Activated naive CD4-positive, alpha-beta T cell treated with anti-CD3 and anti-CD28 coated beads for 36 hours (primary cell): Measurements from ENCODE around the gene S100A7. TPM values are rescaled to one million over a fixed set of nuclear protein-coding genes. Genes with fewer than 3 reads are reported as not detected.

Experiments
- CTCF ChIA-PET: fragments of 350-600 bp; sonication (Branson Sonifier 250); formaldehyde crosslinking; loops from one replicate; lab custom pipeline; 2021; ENCODE audit warnings: antibody characterized with exemption; lab: Charles Lee
- DNase-seq: peaks from one replicate; pipeline ENCODE4 v3.0.0-alpha.2; 2020
- H3K27ac Mint-ChIP-seq: one replicate; pipeline ENCODE4 v1.8.0; 2021; ENCODE audit warnings: mild to moderate bottlenecking, mixed read lengths
- H3K27me3 Mint-ChIP-seq: one replicate; pipeline ENCODE4 v1.8.0; 2021; ENCODE audit warnings: low read depth, mixed read lengths
- H3K36me3 Mint-ChIP-seq: one replicate; pipeline ENCODE4 v1.8.0; 2021; ENCODE audit warnings: low read depth, mixed read lengths
- H3K4me1 Mint-ChIP-seq: one replicate; pipeline ENCODE4 v1.8.0; 2021; ENCODE audit warnings: low read depth, mixed read lengths
- H3K4me3 Mint-ChIP-seq: one replicate; pipeline ENCODE4 v1.8.0; 2021; ENCODE audit warnings: mild to moderate bottlenecking, moderate library complexity, mixed read lengths
- H3K9me3 Mint-ChIP-seq: one replicate; pipeline ENCODE4 v1.8.0; 2021; ENCODE audit warnings: mixed read lengths
- intact Hi-C: fragments of 100-400 bp; cut with micrococcal nuclease; formaldehyde crosslinking; loops from one replicate; pipeline ENCODE4 v1.15.1; 2023
- total RNA-seq, 2 experiments: library from RNA; stranded (reverse); gene quantifications; one replicate each; pipeline ENCODE4 v1.2.3, GENCODE V29; 2021

The S100A7 gene
- total RNA-seq: not detected

- Mint-ChIP-seq H3K36me3 (no peaks in the 10 kb centered on the region), H3K4me1 (peaks cover under 1% of the 10 kb centered on the region), H3K27ac (no peak within 1 kb of the TSS), H3K9me3 (no peaks in the 10 kb centered on the region), H3K4me3 (no peak within 1 kb of the TSS), H3K27me3 (peaks cover 7% of the 10 kb centered on the region)
- CTCF ChIA-PET: interaction anchor here (0.6 kb wide), 1 partner anchor 7 kb away, joined by 3 read pairs; no protein-coding TSS in a partner anchor
- no peak for DNase-seq
- intact Hi-C loops: no loop called here
Measured at GRCh38 chr1:153460551-153460950, at the start of gene S100A7. S100A7 (minus strand) TSS chr1:153460651; CDS start chr1:153459013, 1,638 bp downstream.

DNA sequence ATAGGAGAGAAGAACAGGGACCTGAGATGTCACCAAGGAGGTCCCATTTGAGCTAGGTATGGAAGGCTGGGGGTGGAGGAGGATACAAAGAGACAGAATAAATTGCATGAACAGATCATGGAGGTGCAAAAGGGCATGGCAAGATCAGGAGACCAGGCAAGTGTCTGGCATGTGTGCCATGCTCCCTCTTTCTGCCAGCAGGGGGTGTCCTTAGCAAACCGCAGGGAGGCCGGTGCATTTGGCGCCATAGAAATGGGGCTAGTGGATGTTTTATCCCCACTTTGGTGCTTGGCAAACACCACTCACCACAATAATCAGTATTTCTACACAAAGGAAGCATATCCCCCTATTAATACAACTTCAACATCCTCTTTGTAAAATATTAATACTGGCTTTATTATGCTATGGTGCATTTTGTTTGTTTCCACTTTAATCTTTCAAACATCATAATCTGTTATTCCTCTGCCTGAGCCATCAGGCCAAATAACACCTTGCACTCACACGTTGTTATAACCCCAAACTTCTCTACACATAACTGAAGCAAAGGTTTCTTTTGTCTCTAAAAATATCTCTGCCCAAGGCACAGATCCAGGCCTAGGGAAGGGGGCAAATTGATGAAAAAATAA, 49.4 kb upstream of the S100A7 start:
- Mint-ChIP-seq H3K4me3 (no peak overlapping the region), H3K27me3 (no peaks in the 10 kb centered on the region), H3K36me3 (no peaks in the 10 kb centered on the region), H3K4me1 (peaks cover 8% of the 10 kb centered on the region), H3K9me3 (no peaks in the 10 kb centered on the region), H3K27ac (no peak overlapping the region)
- CTCF ChIA-PET: interaction anchor here (0.6 to 7.2 kb wide), 23 partner anchors 8 to 468 kb away, joined by 3 to 153 read pairs (median 4); partner anchors contain the start of genes CHTOP, JTB, S100A14 and S100A2
- intact Hi-C loops: loop anchor here (1.0 to 2.0 kb wide), 3 partner anchors 125 to 480 kb away; partner anchors contain the start of genes CHTOP, ILF2 and RPS27
- peak; percentile 85 for DNase-seq

DNA sequence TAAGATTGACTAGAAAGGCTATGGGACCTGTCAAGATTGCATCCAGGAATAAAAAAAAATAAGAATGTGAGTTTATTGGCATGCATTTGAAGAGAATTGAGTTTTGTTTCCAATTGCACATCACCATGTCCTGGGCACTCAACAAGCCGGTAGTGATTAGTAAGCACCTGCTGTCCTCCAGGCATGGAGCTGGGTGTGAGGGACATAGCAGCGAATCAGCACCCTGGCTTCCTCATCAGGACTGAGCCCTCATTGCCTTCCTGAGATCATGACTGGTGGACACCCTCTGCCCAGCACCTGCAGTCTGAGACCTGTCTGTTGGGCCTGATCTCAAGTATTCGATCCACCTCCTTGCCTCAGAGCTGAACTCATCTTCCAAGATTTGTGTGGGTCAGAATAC, 48.6 kb upstream of the S100A7 start:
- Mint-ChIP-seq H3K4me3 (no peak overlapping the region), H3K4me1 (peaks cover 8% of the 10 kb centered on the region), H3K27me3 (no peaks in the 10 kb centered on the region), H3K36me3 (no peaks in the 10 kb centered on the region), H3K27ac (no peak overlapping the region), H3K9me3 (no peaks in the 10 kb centered on the region)
- no peak for DNase-seq
- intact Hi-C loops: loop anchor here (1.0 kb wide), 1 partner anchor 481 kb away; the partner anchor contains the start of gene RPS27
- CTCF ChIA-PET: interaction anchor here (0.7 to 7.2 kb wide), 12 partner anchors 9 to 240 kb away, joined by 3 to 153 read pairs (median 4); partner anchors contain the start of genes S100A14 and S100A6

- peaks cover 8% of the 10 kb centered on the region for H3K4me1 Mint-ChIP-seq
- H3K4me3 Mint-ChIP-seq: no peak overlapping the region
- H3K36me3 Mint-ChIP-seq: no peaks in the 10 kb centered on the region
- no peaks in the 10 kb centered on the region for H3K9me3 Mint-ChIP-seq
- H3K27ac Mint-ChIP-seq: no peak overlapping the region
- no peak for DNase-seq
- H3K27me3 Mint-ChIP-seq: no peaks in the 10 kb centered on the region
- CTCF ChIA-PET: interaction anchor here (0.6 to 7.2 kb wide), 7 partner anchors 12 to 239 kb away, joined by 3 to 153 read pairs (median 5); partner anchors contain the start of genes S100A4 and S100A6
- intact Hi-C loops: no loop called here
Measured at GRCh38 chr1:153507926-153508583, 47.6 kb upstream of the S100A7 start.

DNA sequence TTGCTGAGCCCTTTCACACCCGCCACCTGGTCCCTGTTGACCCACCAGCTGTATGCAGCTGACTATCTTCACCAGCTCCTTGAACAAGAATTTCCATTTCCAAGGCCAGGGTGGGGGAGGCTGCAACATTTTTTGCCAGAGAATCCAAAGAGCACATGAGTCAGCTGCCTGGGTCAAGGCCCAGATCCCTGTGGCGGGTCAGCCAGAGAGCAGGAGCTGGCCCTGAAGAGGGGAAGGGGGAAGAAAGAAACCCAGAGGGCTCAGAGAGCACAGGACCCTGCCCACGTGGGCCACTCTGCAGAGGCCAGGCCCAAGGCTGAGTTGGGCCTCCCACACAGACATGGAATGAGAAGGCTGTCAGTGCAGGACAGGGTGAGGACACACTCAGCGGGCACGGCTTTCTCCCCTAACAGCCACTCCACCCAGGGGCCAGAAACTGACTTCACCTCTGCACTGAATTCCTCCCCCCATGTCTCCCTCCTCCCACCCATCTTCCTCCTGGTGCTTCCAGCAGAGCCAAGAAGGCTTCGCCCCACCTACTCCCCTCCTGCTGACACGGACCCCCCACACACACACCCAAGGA, 46.5 kb upstream of the S100A7 start:
- H3K9me3 Mint-ChIP-seq: no peaks in the 10 kb centered on the region
- H3K36me3 Mint-ChIP-seq: no peaks in the 10 kb centered on the region
- intact Hi-C loops: no loop called here
- H3K4me3 Mint-ChIP-seq: no peak overlapping the region
- no peak for DNase-seq
- CTCF ChIA-PET: interaction anchor here (1.3 to 7.2 kb wide), 2 partner anchors 12 to 64 kb away, joined by 3 to 153 read pairs; no protein-coding TSS in a partner anchor
- no peaks in the 10 kb centered on the region for H3K27me3 Mint-ChIP-seq
- H3K4me1 Mint-ChIP-seq: peaks cover 8% of the 10 kb centered on the region
- H3K27ac Mint-ChIP-seq: no peak overlapping the region

GRCh38 chr1:153506386-153506785, 45.9 kb upstream of the S100A7 start:
- CTCF ChIA-PET: interaction anchor here (1.3 to 7.2 kb wide), 2 partner anchors 12 to 64 kb away, joined by 3 to 153 read pairs; no protein-coding TSS in a partner anchor
- no peak for DNase-seq
- H3K9me3 Mint-ChIP-seq: no peaks in the 10 kb centered on the region
- H3K36me3 Mint-ChIP-seq: no peaks in the 10 kb centered on the region
- H3K27me3 Mint-ChIP-seq: no peaks in the 10 kb centered on the region
- intact Hi-C loops: no loop called here
- no peak overlapping the region for H3K4me3 Mint-ChIP-seq
- no peak overlapping the region for H3K27ac Mint-ChIP-seq
- peaks cover 6% of the 10 kb centered on the region for H3K4me1 Mint-ChIP-seq

GRCh38 chr1:153505576-153505975, 45.1 kb upstream of the S100A7 start:
- no peak overlapping the region for H3K4me3 Mint-ChIP-seq
- intact Hi-C loops: no loop called here
- CTCF ChIA-PET: interaction anchor here (1.3 to 1.9 kb wide), 2 partner anchors 10 to 11 kb away, joined by 3 to 11 read pairs; no protein-coding TSS in a partner anchor
- no peak for DNase-seq
- H3K36me3 Mint-ChIP-seq: no peaks in the 10 kb centered on the region
- no peaks in the 10 kb centered on the region for H3K4me1 Mint-ChIP-seq
- no peak overlapping the region for H3K27ac Mint-ChIP-seq
- H3K9me3 Mint-ChIP-seq: no peaks in the 10 kb centered on the region
- H3K27me3 Mint-ChIP-seq: no peaks in the 10 kb centered on the region

- H3K4me3 Mint-ChIP-seq: no peak overlapping the region
- no peaks in the 10 kb centered on the region for H3K36me3 Mint-ChIP-seq
- intact Hi-C loops: no loop called here
- CTCF ChIA-PET: interaction anchor here (1.9 kb wide), 1 partner anchor 9 kb away, joined by 11 read pairs; no protein-coding TSS in a partner anchor
- no peak for DNase-seq
- H3K9me3 Mint-ChIP-seq: no peaks in the 10 kb centered on the region
- no peak overlapping the region for H3K27ac Mint-ChIP-seq
- H3K4me1 Mint-ChIP-seq: no peaks in the 10 kb centered on the region
- peaks cover 7% of the 10 kb centered on the region for H3K27me3 Mint-ChIP-seq
Measured at GRCh38 chr1:153503766-153504165, 43.3 kb upstream of the S100A7 start.

DNA sequence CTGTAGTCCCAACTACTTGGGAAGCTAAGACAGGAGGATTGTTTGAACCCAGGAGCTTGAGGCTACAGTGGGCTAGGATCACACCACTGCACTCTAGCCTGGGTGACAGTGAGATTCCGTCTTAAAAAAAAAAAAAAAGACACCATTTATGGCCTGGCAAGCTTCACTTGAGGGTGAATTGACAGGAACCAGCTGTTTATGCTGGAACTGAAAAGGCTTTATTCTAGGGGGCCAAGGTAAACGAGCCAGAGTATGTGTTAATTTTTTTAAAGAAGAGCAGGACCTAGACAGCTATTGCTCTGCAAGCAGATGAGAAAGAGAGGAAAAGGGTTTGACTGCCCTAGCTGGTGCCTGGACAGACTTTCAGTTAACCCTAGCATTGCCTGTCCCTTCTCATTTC, 38.3 kb upstream of the S100A7 start:
- intact Hi-C loops: no loop called here
- Mint-ChIP-seq H3K4me1 (no peaks in the 10 kb centered on the region), H3K4me3 (no peak overlapping the region), H3K27me3 (peaks cover 14% of the 10 kb centered on the region), H3K27ac (no peak overlapping the region), H3K36me3 (no peaks in the 10 kb centered on the region), H3K9me3 (no peaks in the 10 kb centered on the region)
- CTCF ChIA-PET: interaction anchor here (0.6 to 2.6 kb wide), 5 partner anchors 33 to 263 kb away, joined by 3 to 20 read pairs (median 4); no protein-coding TSS in a partner anchor
- DNase-seq: no peak

GRCh38 chr1:153495536-153495935, 35.1 kb upstream of the S100A7 start:
- Mint-ChIP-seq H3K4me3 (no peak overlapping the region), H3K9me3 (no peaks in the 10 kb centered on the region), H3K27me3 (peaks cover 14% of the 10 kb centered on the region), H3K36me3 (no peaks in the 10 kb centered on the region), H3K4me1 (no peaks in the 10 kb centered on the region), H3K27ac (no peak overlapping the region)
- CTCF ChIA-PET: interaction anchor here (0.6 to 5.2 kb wide), 31 partner anchors 9 to 570 kb away, joined by 3 to 127 read pairs (median 5); partner anchors contain the start of genes PGLYRP4 and S100A9
- intact Hi-C loops: loop anchor here (1.0 kb wide), 2 partner anchors 30 to 143 kb away; no protein-coding TSS in a partner anchor
- no peak for DNase-seq

DNA sequence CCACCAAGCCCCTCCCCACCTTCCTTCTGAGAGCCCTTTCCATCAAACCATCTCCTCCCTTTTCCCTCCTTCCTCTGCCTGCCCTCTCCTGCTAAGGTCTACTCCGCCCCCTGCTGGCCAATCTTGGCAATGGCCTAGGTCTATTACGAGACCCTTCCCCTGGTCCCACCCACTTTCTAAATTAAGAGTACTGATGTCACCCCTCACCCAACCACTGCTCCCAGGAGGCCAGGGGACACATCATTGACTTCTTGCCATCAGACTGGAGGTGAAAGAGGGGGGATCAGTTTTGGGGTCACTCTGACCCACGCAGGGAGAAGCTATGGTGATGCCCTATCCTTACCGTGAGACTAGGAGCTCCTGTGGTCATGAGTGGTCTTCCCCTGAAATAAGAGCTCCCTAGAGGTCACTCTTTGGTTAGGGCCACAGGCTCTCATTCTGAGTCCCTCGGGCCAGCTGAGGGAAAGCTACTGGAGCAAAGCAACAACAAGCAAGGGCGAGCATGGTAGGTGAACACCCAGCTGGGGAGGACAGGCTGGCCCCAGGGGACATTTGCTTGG, 34.6 kb upstream of the S100A7 start:
- Mint-ChIP-seq H3K27ac (no peak overlapping the region), H3K9me3 (no peaks in the 10 kb centered on the region), H3K36me3 (no peaks in the 10 kb centered on the region), H3K4me3 (no peak overlapping the region), H3K27me3 (peaks cover 14% of the 10 kb centered on the region), H3K4me1 (no peaks in the 10 kb centered on the region)
- intact Hi-C loops: loop anchor here (1.0 kb wide), 2 partner anchors 30 to 143 kb away; no protein-coding TSS in a partner anchor
- CTCF ChIA-PET: interaction anchor here (0.6 to 5.2 kb wide), 35 partner anchors 9 to 569 kb away, joined by 3 to 127 read pairs (median 4); partner anchors contain the start of genes PGLYRP4, S100A4 and S100A9
- peak; percentile 89 for DNase-seq
